Tibial artery (tissue), 4 donors: ENCODE measurements around the gene GMNC.
"Not testable (repeated sequence)": the region's sequence is repeated elsewhere in the genome, so short reads cannot be mapped to it uniquely, and the experiment has no call there.

ENCODE experiments used
- DNase-seq, 2 donors: peaks; one replicate each; pipeline ENCODE4 v3.0.0-alpha.2; 2019
- H3K27ac ChIP-seq, 2 donors: fragments of 200-600 bp; sonication (generic) in 1 of 2; 1 replicate in 1 of 2; 2 replicates in 1 of 2; pipeline ENCODE4 v1.5.1; 2018 to 2019; ENCODE audit warnings: mild to moderate bottlenecking in 1 of 2
- H3K27me3 ChIP-seq, 2 donors: fragments of 200-600 bp; sonication (generic) in 1 of 2; one replicate each; pipeline versions ENCODE4 v1.5.1 to v1.6.0; 2016 to 2019
- H3K36me3 ChIP-seq, 3 donors: fragments of 200-600 bp; sonication (generic) in 2 of 3; one replicate each; pipeline ENCODE4 v1.5.1; 2016 to 2019; ENCODE audit warnings: mild to moderate bottlenecking in 2 of 3
- H3K4me1 ChIP-seq, 4 donors: fragments of 200-600 bp; sonication (generic) in 2 of 4; 1 replicate in 3 of 4; 2 replicates in 1 of 4; pipeline ENCODE4 v1.5.1; 2016 to 2019
- H3K4me3 ChIP-seq, 2 donors: fragments of 200-600 bp; sonication (generic) in 1 of 2; 1 replicate in 1 of 2; 2 replicates in 1 of 2; pipeline ENCODE4 v1.5.1; 2018 to 2019; ENCODE audit warnings: mild to moderate bottlenecking in 2 of 2
- H3K9me3 ChIP-seq, 3 donors: fragments of 200-600 bp; sonication (generic) in 1 of 3; one replicate each; pipeline ENCODE4 v1.5.1; 2016 to 2019
- intact Hi-C: fragments of 100-400 bp; cut with DNase I; formaldehyde crosslinking; loops from one replicate; pipeline ENCODE4 v1.15.0; 2023; ENCODE audit warnings: low total_unique reads
- TF ChIP-seq, protein P1 (sequence below), 2 experiments: fragments of 200-600 bp in 1 of 2; fragments of 450-650 bp in 1 of 2; IDR thresholded peaks; one replicate each; pipeline ENCODE4 v1.5.1; 2017 to 2019; ENCODE audit warnings: antibody characterized with exemption in 2 of 2, mild to moderate bottlenecking in 1 of 2, moderate library complexity in 1 of 2

Gene GMNC

GRCh38 chr3:190892395-190892902 is 30.0 kb upstream of the GMNC start:
- TF ChIP-seq, protein P1, sequence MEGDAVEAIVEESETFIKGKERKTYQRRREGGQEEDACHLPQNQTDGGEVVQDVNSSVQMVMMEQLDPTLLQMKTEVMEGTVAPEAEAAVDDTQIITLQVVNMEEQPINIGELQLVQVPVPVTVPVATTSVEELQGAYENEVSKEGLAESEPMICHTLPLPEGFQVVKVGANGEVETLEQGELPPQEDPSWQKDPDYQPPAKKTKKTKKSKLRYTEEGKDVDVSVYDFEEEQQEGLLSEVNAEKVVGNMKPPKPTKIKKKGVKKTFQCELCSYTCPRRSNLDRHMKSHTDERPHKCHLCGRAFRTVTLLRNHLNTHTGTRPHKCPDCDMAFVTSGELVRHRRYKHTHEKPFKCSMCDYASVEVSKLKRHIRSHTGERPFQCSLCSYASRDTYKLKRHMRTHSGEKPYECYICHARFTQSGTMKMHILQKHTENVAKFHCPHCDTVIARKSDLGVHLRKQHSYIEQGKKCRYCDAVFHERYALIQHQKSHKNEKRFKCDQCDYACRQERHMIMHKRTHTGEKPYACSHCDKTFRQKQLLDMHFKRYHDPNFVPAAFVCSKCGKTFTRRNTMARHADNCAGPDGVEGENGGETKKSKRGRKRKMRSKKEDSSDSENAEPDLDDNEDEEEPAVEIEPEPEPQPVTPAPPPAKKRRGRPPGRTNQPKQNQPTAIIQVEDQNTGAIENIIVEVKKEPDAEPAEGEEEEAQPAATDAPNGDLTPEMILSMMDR (IDR thresholded peaks at IDR 0.05) = no peak
- Histone ChIP-seq H3K4me3 (no peak overlapping the region), H3K9me3 (peaks cover 0 to 14% (median 5%) of the 10 kb centered on the region in 3 donors), H3K36me3 (no peaks in the 10 kb centered on the region), H3K27ac (no peak overlapping the region), H3K4me1 (no peaks in the 10 kb centered on the region), H3K27me3 (no peaks in the 10 kb centered on the region)
- intact Hi-C loops = no loop called here
- DNase-seq = no peak

GRCh38 chr3:190886945-190887344 is 24.5 kb upstream of the GMNC start:
- H3K4me3 ChIP-seq = no peak overlapping the region
- H3K27ac ChIP-seq = no peak overlapping the region
- intact Hi-C loops = loop anchor here (10.0 kb wide), 1 partner anchor 138 kb away; no protein-coding TSS in a partner anchor
- no peaks in the 10 kb centered on the region for H3K4me1 ChIP-seq
- no peaks in the 10 kb centered on the region for H3K36me3 ChIP-seq
- no peaks in the 10 kb centered on the region for H3K9me3 ChIP-seq
- H3K27me3 ChIP-seq = no peaks in the 10 kb centered on the region
- TF ChIP-seq, protein P1 (IDR thresholded peaks at IDR 0.05) = no peak
- no peak for DNase-seq

- TF ChIP-seq, protein P1 (IDR thresholded peaks at IDR 0.05) = peak; percentile 69 to 86
- Histone ChIP-seq H3K9me3 (no peaks in the 10 kb centered on the region), H3K27ac (no peak overlapping the region), H3K4me3 (no peak overlapping the region), H3K27me3 (no peaks in the 10 kb centered on the region), H3K4me1 (no peaks in the 10 kb centered on the region), H3K36me3 (no peaks in the 10 kb centered on the region)
- intact Hi-C loops = loop anchor here (10.0 kb wide), 1 partner anchor 141 kb away; no protein-coding TSS in a partner anchor
- peak in 1 of 2 donors; percentile 31 for DNase-seq
Observed at GRCh38 chr3:190883973-190884832, 21.7 kb upstream of the GMNC start.

- intact Hi-C loops = loop anchor here (10.0 kb wide), 1 partner anchor 142 kb away; no protein-coding TSS in a partner anchor
- H3K4me3 ChIP-seq = no peak overlapping the region
- H3K9me3 ChIP-seq = no peaks in the 10 kb centered on the region
- no peaks in the 10 kb centered on the region for H3K4me1 ChIP-seq
- H3K27me3 ChIP-seq = no peaks in the 10 kb centered on the region
- no peak for DNase-seq
- TF ChIP-seq, protein P1 (IDR thresholded peaks at IDR 0.05) = no peak
- H3K27ac ChIP-seq = no peak overlapping the region
- H3K36me3 ChIP-seq = no peaks in the 10 kb centered on the region
Observed at GRCh38 chr3:190883141-190883540, 20.6 kb upstream of the GMNC start.

- Histone ChIP-seq H3K27me3 (no peaks in the 10 kb centered on the region), H3K4me3 (no peak overlapping the region), H3K9me3 (no peaks in the 10 kb centered on the region), H3K27ac (no peak overlapping the region), H3K4me1 (no peaks in the 10 kb centered on the region), H3K36me3 (no peaks in the 10 kb centered on the region)
- no peak for DNase-seq
- intact Hi-C loops = no loop called here
- TF ChIP-seq, protein P1 (IDR thresholded peaks at IDR 0.05) = no peak
Observed at GRCh38 chr3:190877925-190878324, 15.4 kb upstream of the GMNC start.

GRCh38 chr3:190876433-190876832 is 13.9 kb upstream of the GMNC start:
- H3K36me3 ChIP-seq, intact Hi-C loops, H3K27ac ChIP-seq, H3K27me3 ChIP-seq, H3K4me1 ChIP-seq, H3K4me3 ChIP-seq, DNase-seq, H3K9me3 ChIP-seq: not testable (repeated sequence)

DNA sequence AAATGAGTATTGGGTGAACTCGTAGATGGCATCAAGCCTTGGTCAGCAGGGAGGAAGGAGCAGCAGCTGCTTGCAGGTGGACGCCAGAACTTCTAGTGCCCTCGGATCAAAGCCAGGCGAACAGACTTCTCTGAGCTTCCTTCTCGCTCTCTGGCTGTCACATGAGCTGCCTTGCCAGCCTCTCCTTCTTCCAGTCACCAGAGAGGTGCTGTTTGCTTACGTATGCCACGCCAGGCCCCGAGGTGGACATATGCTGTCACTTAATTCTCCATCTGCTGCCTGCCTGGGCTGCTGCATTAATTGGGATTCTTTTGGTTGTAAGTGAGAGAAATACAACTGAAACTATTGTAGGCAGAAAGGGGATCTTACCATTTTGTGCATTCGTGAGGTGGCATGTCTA is 12.6 kb upstream of the GMNC start:
- H3K4me3 ChIP-seq, H3K36me3 ChIP-seq, H3K27me3 ChIP-seq, H3K27ac ChIP-seq, H3K9me3 ChIP-seq, DNase-seq, H3K4me1 ChIP-seq, intact Hi-C loops: not testable (repeated sequence)
